ENCODE data around the gene BACE2. TPM values are rescaled to one million over a fixed set of nuclear protein-coding genes. Genes with fewer than 3 reads are reported as not detected.

The BACE2 gene
- total and polyA plus RNA-seq, 2 donors (not counting 3 experiments of a cell fraction or from before 2014, with no cell fraction given): 113 to 184 TPM

- Histone ChIP-seq H3K4me1 (ENCODE audit: control insufficient read depth, extremely low read depth, insufficient read depth, low read length) (peaks cover 3% of the 10 kb centered on the region), H3K4me2 (ENCODE audit: insufficient read depth, low read length) (no peak overlapping the region), H3K79me2 (ENCODE audit: control insufficient read depth, insufficient read depth, low read length) (no peaks in the 10 kb centered on the region), H3K9me3 (replicated peaks; ENCODE audit: control insufficient read depth, insufficient read depth, low read length) (no peaks in the 10 kb centered on the region), H3K9me1 (replicated peaks; ENCODE audit: control insufficient read depth, extremely low read depth, insufficient read depth, low read length) (no peaks in the 10 kb centered on the region), H3K4me3 (replicated peaks in 1 of 3; ENCODE audit: insufficient read depth in 1 of 3, low read depth in 1 of 3, low read length in 3 of 3) (no peak overlapping the region), H3K9ac (replicated peaks; ENCODE audit: extremely low read depth, insufficient read depth, low read length) (no peak overlapping the region), H3K27ac (ENCODE audit: insufficient read depth, low read depth, low read length) (no peak overlapping the region), H4K20me1 (replicated peaks; ENCODE audit: control insufficient read depth, extremely low read depth, insufficient read depth, low read length) (no peaks in the 10 kb centered on the region), H2AFZ (ENCODE audit: low read depth, low read length) (no peak overlapping the region), H3K36me3 (ENCODE audit: control insufficient read depth in 2 of 2, extremely low read depth in 1 of 2, insufficient read depth in 2 of 2, low read length in 2 of 2) (peaks cover 8 to 16% of the 10 kb centered on the region in 2 experiments), H3K27me3 (ENCODE audit: control insufficient read depth in 2 of 2, insufficient read depth in 2 of 2, low read length in 2 of 2) (no peaks in the 10 kb centered on the region)
- FAIRE-seq (no peak), DNase-seq (ENCODE audit: low read depth, low spot score) (no peak)
- POLR2A ChIA-PET: no interaction called here
- TF ChIP-seq EZH2 (IDR thresholded peaks at IDR 0.05; ENCODE audit: borderline replicate concordance, low read depth, low read length, severe bottlenecking): no peak
- TF ChIP-seq, protein P1, sequence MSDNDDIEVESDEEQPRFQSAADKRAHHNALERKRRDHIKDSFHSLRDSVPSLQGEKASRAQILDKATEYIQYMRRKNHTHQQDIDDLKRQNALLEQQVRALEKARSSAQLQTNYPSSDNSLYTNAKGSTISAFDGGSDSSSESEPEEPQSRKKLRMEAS (IDR thresholded peaks at IDR 0.05; ENCODE audit: insufficient read depth, insufficient read length): no peak
- TF ChIP-seq FOS (IDR thresholded peaks at IDR 0.05; ENCODE audit: borderline replicate concordance, insufficient read depth, low read length): no peak
- no peak for TF ChIP-seq GATA2 (IDR thresholded peaks at IDR 0.05; ENCODE audit: insufficient read depth, insufficient read length, low read depth, low read length)
- no peak for TF ChIP-seq POLR2A (IDR thresholded peaks at IDR 0.05; ENCODE audit: low read depth, low read length)
- TF ChIP-seq POLR2AphosphoS5 (IDR thresholded peaks at IDR 0.05; ENCODE audit: insufficient read depth, low read depth, low read length): no peak
- no peak for TF ChIP-seq CTCF (IDR thresholded peaks at IDR 0.05; ENCODE audit: extremely low read depth in 1 of 2, insufficient read depth in 1 of 2, low read depth in 1 of 2, low read length in 2 of 2)
- no peak for TF ChIP-seq MYC (IDR thresholded peaks at IDR 0.05; ENCODE audit: low read depth, low read length)
- no peak for TF ChIP-seq JUN (IDR thresholded peaks at IDR 0.05; ENCODE audit: borderline replicate concordance, insufficient read depth, insufficient read length, low read depth)
- no TSS peak for BruUV-seq (replicated peaks)
- dilution Hi-C loops (cut with MboI; ENCODE audit: extremely low pct_ligation_motif_present, low sequenced_read_pairs): no loop called here
- intact Hi-C loops (cut with micrococcal nuclease): no loop called here
- CTCF ChIA-PET: no interaction called here
Measured at GRCh38 chr21:41242238-41242829, 74.4 kb downstream of the BACE2 start.
